HepG2 (cell line): ENCODE results near the gene ZDHHC7. TPM values are rescaled to one million over a fixed set of nuclear protein-coding genes. Genes with fewer than 3 reads are reported as not detected.
A peak's percentile ranks its signal among the peaks of the same experiment; 100 is the strongest.

Source experiments
- ATAC-seq: fragments of 200-7000 bp; cut with Tn5 transposase; 3 replicates; pipeline ENCODE4 v1.9.1; 2020; ENCODE audit warnings: mild to moderate bottlenecking, moderate library complexity
- BruUV-seq: library from RNA; stranded (reverse); fragments of 400-500 nt; replicated peaks from 2 replicates; lab custom pipeline; 2021; lab: Mats Ljungman, UMichigan
- CTCF ChIA-PET: fragments of 300-600 bp; formaldehyde crosslinking; extraction: SDS; loops from one replicate; lab custom pipeline; 2021; ENCODE audit warnings: low total read pairs, inconsistent platforms, low intra/inter-chr PET ratio; lab: Yijun Ruan, JAX
- POLR2A ChIA-PET: fragments of 350-600 bp; sonication (Branson Sonifier 250); formaldehyde crosslinking; loops from one replicate; lab custom pipeline; 2020; ENCODE audit warnings: antibody characterized with exemption, inconsistent platforms; lab: Yijun Ruan, JAX
- DNase-seq: peaks from one replicate; pipeline ENCODE4 v3.0.0-alpha.2; 2015; ENCODE audit warnings: low spot score
- FAIRE-seq: peaks from 3 replicates; lab custom pipeline; 2011; peaks lifted over from hg19 to GRCh38; lab: Jason Lieb, UNC
- H2AFZ ChIP-seq: one replicate; pipeline ENCODE4 v1.6.1; 2011; ENCODE audit warnings: low read length, inconsistent platforms
- H3K27ac ChIP-seq: fragments of 300-600 bp; 3 replicates; pipeline ENCODE4 v1.8.0; 2011; ENCODE audit warnings: mixed run types, mild to moderate bottlenecking, mixed read lengths, low read length, inconsistent platforms; ENCODE audit not compliant: insufficient read depth; ENCODE audit errors: extremely low read length
- H3K27me3 ChIP-seq, 2 experiments: fragments of 200-600 bp in 1 of 2; 2 replicates in 1 of 2; 3 replicates in 1 of 2; pipeline versions ENCODE4 v1.6.0 to v1.8.0; 2011; ENCODE audit warnings: low read length in 2 of 2, mild to moderate bottlenecking in 2 of 2, moderate library complexity in 2 of 2, inconsistent platforms in 1 of 2; ENCODE audit not compliant: insufficient read depth in 2 of 2, control insufficient read depth in 1 of 2
- H3K36me3 ChIP-seq, 2 experiments: fragments of 200-600 bp in 1 of 2; replicated peaks in 1 of 2; 2 replicates in 1 of 2; 3 replicates in 1 of 2; pipeline versions ENCODE4 v1.5.1 to v1.8.0; 2011; ENCODE audit warnings: low read length in 2 of 2, inconsistent platforms in 1 of 2; ENCODE audit not compliant: insufficient read depth in 2 of 2, control insufficient read depth in 1 of 2
- H3K4me1 ChIP-seq: 2 replicates; pipeline ENCODE4 v1.5.1; 2012; ENCODE audit warnings: low read length, inconsistent platforms; ENCODE audit not compliant: insufficient read depth
- H3K4me2 ChIP-seq: 2 replicates; pipeline ENCODE4 v1.6.0; 2011; ENCODE audit warnings: low read depth, low read length, inconsistent platforms
- H3K4me3 ChIP-seq, 3 experiments: fragments of 200-600 bp in 1 of 3; sonication (generic), shearing (Covaris generic) in 1 of 3; replicated peaks in 1 of 3; 2 replicates each; pipeline ENCODE4 v1.5.1; 2011 to 2016; ENCODE audit warnings: low read length in 3 of 3, inconsistent platforms in 2 of 3, low read depth in 2 of 3, mild to moderate bottlenecking in 2 of 3, control low read depth in 1 of 3, mixed read lengths in 1 of 3; ENCODE audit not compliant: insufficient read depth in 1 of 3
- H3K79me2 ChIP-seq: one replicate; pipeline ENCODE4 v1.6.1; 2011; ENCODE audit warnings: low read length, inconsistent platforms; ENCODE audit not compliant: insufficient read depth
- H3K9ac ChIP-seq: 2 replicates; pipeline ENCODE4 v1.6.0; 2011; ENCODE audit warnings: mild to moderate bottlenecking, low read depth, low read length, inconsistent platforms; ENCODE audit not compliant: insufficient read depth
- H3K9me3 ChIP-seq: 2 replicates; pipeline ENCODE4 v1.5.1; 2012; ENCODE audit warnings: mild to moderate bottlenecking, low read length
- H4K20me1 ChIP-seq: 2 replicates; pipeline ENCODE4 v1.6.0; 2011; ENCODE audit warnings: inconsistent platforms, mild to moderate bottlenecking, low read length, moderate library complexity; ENCODE audit not compliant: insufficient read depth
- KAT2B ChIP-seq: fragments of 150-350 bp; IDR thresholded peaks from 2 replicates; pipeline ENCODE4 v1.6.1; 2014; ENCODE audit warnings: low read depth, low read length, borderline replicate concordance
- MTERF4 ChIP-seq: sonication (generic); formaldehyde crosslinking; IDR thresholded peaks from 2 replicates; pipeline ENCODE4 v1.8.0; 2023; ENCODE audit warnings: mild to moderate bottlenecking, missing genetic modification reagents
- NPAS2 ChIP-seq: sonication (generic); formaldehyde crosslinking; IDR thresholded peaks from 2 replicates; pipeline ENCODE4 v1.8.0; 2022; ENCODE audit warnings: mild to moderate bottlenecking, missing genetic modification reagents, borderline replicate concordance
- PHF8 ChIP-seq: sonication (generic); formaldehyde crosslinking; IDR thresholded peaks from 2 replicates; pipeline ENCODE4 v1.5.0; 2020; ENCODE audit warnings: missing genetic modification reagents
- ZBTB37 ChIP-seq: sonication (generic); formaldehyde crosslinking; IDR thresholded peaks from 2 replicates; pipeline ENCODE4 v1.4.0; 2020; ENCODE audit warnings: mild to moderate bottlenecking, missing genetic modification reagents
- ZNF121 ChIP-seq: sonication (generic); formaldehyde crosslinking; IDR thresholded peaks from 2 replicates; pipeline ENCODE4 v1.5.0; 2020; ENCODE audit warnings: mild to moderate bottlenecking, missing genetic modification reagents
- ZNF282 ChIP-seq: fragments of 450-650 bp; IDR thresholded peaks from 2 replicates; pipeline ENCODE4 v1.6.1; 2018; ENCODE audit not compliant: partially characterized antibody
- WGBS: methylation state at CpG from one replicate; pipeline ENCODE4 v1.1.6; 2017; ENCODE audit warnings: low lambda C conversion rate; 5-methylcytosine and 5-hydroxymethylcytosine counted together
- in situ Hi-C: cut with HindIII; loops from 2 replicates; pipeline ENCODE4 v1.10.0; 2017; ENCODE audit warnings: low pct_unique_long_range_greater_than_20kb; ENCODE audit not compliant: extremely low pct_ligation_motif_present
- intact Hi-C: fragments of 100-400 bp; cut with micrococcal nuclease; formaldehyde crosslinking; loops from one replicate; pipeline ENCODE4 v1.10.0; 2022; ENCODE audit not compliant: unreplicated experiment
- polyA plus RNA-seq, 8 experiments: library from polyadenylated mRNA; depleted of rRNA in 3 of 8; stranded (reverse) in 7 of 8; unstranded in 1 of 8; fragments of >200 nt; fragmentation: Illumina TruSeq in 4 of 8; extraction: Trizol in 4 of 8; gene quantifications; 2 replicates each; pipeline versions ENCODE4 v1.2.1 to v1.2.3, GENCODE V29; 2011 to 2016; ENCODE audit warnings: low read depth in 4 of 8, missing spikeins in 1 of 8, mixed read lengths in 1 of 8; ENCODE audit not compliant: insufficient read depth in 1 of 8
- total RNA-seq, 5 experiments: library from RNA; depleted of rRNA; stranded (reverse); fragments of >200 nt; fragmentation: Illumina TruSeq; extraction: Trizol; gene quantifications; 2 replicates each; pipeline ENCODE4 v1.2.3, GENCODE V29; 2016; ENCODE audit warnings: low read depth in 1 of 5
- TF ChIP-seq, protein P1 (sequence below): IDR thresholded peaks from 2 replicates; pipeline ENCODE4 v1.6.1; 2016; ENCODE audit warnings: missing genetic modification reagents, missing compliant biosample characterization
- TF ChIP-seq, protein P2 (sequence below): sonication (generic); formaldehyde crosslinking; IDR thresholded peaks from 2 replicates; pipeline ENCODE4 v1.4.0; 2020; ENCODE audit warnings: missing genetic modification reagents
- TF ChIP-seq, protein P3 (sequence below): sonication (generic); formaldehyde crosslinking; IDR thresholded peaks from 2 replicates; pipeline ENCODE4 v1.4.0; 2020; ENCODE audit warnings: missing genetic modification reagents, borderline replicate concordance

Gene ZDHHC7
- total and polyA plus RNA-seq, 2 of the 13 experiments (the other 11 are each of a cell fraction or from before 2014, with no cell fraction given): 46.8 to 67.6 TPM

DNA sequence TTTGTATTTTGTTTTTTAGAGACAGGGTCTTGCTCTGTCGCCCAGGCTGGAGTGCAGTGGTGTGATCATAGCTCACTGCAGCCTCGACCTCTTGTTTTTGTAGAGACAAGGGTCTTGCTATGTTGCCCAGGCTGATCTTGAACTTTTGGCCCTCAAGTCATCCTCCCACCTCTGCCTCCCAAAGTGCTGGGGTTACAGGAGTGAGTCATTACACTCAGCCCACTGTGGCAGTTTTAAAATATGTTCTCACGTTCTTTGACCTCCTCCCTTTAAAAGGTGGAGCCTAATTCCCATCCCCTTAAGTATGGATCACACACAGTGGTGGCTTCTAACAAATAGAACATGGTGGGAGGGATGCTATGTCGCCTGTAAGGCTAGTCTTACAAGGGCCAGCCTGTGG, 67.7 kb downstream of the ZDHHC7 start:
- ChIA-PET POLR2A (no interaction called here), CTCF (no interaction called here)
- BruUV-seq: no TSS peak
- no peak for FAIRE-seq
- peaks cover 15% of the 10 kb centered on the region for H3K4me1 ChIP-seq
- intact Hi-C loops: no loop called here
- no peak overlapping the region for H3K4me2 ChIP-seq
- no peak overlapping the region for H3K9ac ChIP-seq
- no peak for DNase-seq
- WGBS: 17% methylated on average over 4 of the region's 4 CpGs
- ATAC-seq: no peak
- H3K9me3 ChIP-seq: no peaks in the 10 kb centered on the region
- H3K36me3 ChIP-seq: no peaks in the 10 kb centered on the region
- H3K4me3 ChIP-seq: no peak overlapping the region
- no peak overlapping the region for H3K27ac ChIP-seq
- no peaks in the 10 kb centered on the region for H3K79me2 ChIP-seq
- no peak overlapping the region for H2AFZ ChIP-seq
- TF ChIP-seq ZNF282: no peak
- peak; percentile 44; the same call in 1 of the 2 replicates for TF ChIP-seq ZNF121 (CRISPR knock-in tag)
- TF ChIP-seq, all 625 proteins: peak for 1
- peaks cover 5 to 35% of the 10 kb centered on the region in 2 experiments; a peak in 4 of 5 replicates for H3K27me3 ChIP-seq
- in situ Hi-C loops: no loop called here
- H4K20me1 ChIP-seq: no peaks in the 10 kb centered on the region; the same call in 1 of the 2 replicates

DNA sequence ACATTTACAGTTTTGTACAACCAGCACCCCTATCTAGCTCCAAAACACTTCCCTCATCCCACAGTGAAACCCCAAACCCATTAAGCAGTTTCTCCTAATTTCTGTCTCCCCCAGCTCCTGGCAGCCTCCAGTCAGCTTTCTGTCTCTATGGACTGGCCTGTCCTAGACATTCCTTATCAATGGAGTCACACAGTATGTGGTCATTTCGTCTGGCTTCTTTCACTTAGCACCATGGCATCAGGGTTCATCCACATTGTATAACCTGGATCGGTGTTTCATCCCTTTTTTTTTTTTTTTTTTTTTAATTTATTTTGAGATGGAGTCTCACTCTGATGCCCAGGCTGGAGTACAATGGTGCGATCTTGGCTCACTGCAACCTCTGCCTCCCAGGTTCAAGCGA, 68.5 kb downstream of the ZDHHC7 start:
- Histone ChIP-seq H2AFZ (no peak overlapping the region), H3K79me2 (no peaks in the 10 kb centered on the region), H3K4me1 (peaks cover 7% of the 10 kb centered on the region), H3K9me3 (no peaks in the 10 kb centered on the region), H3K4me3 (no peak overlapping the region), H3K27me3 (peaks cover 5 to 35% of the 10 kb centered on the region in 2 experiments; a peak in 4 of 5 replicates), H3K4me2 (no peak overlapping the region), H3K9ac (no peak overlapping the region), H3K36me3 (no peaks in the 10 kb centered on the region), H4K20me1 (no peaks in the 10 kb centered on the region; the same call in 1 of the 2 replicates), H3K27ac (no peak overlapping the region)
- intact Hi-C loops (no loop called here), in situ Hi-C loops (no loop called here)
- 52% methylated on average over 4 of the region's 4 CpGs for WGBS
- FAIRE-seq: no peak
- no peak for DNase-seq
- CTCF ChIA-PET: no interaction called here
- no peak for ATAC-seq
- BruUV-seq: no TSS peak
- POLR2A ChIA-PET: no interaction called here
- TF ChIP-seq, protein P1, sequence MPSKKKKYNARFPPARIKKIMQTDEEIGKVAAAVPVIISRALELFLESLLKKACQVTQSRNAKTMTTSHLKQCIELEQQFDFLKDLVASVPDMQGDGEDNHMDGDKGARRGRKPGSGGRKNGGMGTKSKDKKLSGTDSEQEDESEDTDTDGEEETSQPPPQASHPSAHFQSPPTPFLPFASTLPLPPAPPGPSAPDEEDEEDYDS (CRISPR knock-in tag): no peak
- TF ChIP-seq MTERF4 (CRISPR knock-in tag) (no peak), KAT2B (no peak), NPAS2 (no peak), PHF8 (CRISPR knock-in tag) (no peak), ZBTB37 (CRISPR knock-in tag) (no peak)
- TF ChIP-seq, protein P2, sequence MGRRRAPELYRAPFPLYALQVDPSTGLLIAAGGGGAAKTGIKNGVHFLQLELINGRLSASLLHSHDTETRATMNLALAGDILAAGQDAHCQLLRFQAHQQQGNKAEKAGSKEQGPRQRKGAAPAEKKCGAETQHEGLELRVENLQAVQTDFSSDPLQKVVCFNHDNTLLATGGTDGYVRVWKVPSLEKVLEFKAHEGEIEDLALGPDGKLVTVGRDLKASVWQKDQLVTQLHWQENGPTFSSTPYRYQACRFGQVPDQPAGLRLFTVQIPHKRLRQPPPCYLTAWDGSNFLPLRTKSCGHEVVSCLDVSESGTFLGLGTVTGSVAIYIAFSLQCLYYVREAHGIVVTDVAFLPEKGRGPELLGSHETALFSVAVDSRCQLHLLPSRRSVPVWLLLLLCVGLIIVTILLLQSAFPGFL: no peak
- TF ChIP-seq, protein P3, sequence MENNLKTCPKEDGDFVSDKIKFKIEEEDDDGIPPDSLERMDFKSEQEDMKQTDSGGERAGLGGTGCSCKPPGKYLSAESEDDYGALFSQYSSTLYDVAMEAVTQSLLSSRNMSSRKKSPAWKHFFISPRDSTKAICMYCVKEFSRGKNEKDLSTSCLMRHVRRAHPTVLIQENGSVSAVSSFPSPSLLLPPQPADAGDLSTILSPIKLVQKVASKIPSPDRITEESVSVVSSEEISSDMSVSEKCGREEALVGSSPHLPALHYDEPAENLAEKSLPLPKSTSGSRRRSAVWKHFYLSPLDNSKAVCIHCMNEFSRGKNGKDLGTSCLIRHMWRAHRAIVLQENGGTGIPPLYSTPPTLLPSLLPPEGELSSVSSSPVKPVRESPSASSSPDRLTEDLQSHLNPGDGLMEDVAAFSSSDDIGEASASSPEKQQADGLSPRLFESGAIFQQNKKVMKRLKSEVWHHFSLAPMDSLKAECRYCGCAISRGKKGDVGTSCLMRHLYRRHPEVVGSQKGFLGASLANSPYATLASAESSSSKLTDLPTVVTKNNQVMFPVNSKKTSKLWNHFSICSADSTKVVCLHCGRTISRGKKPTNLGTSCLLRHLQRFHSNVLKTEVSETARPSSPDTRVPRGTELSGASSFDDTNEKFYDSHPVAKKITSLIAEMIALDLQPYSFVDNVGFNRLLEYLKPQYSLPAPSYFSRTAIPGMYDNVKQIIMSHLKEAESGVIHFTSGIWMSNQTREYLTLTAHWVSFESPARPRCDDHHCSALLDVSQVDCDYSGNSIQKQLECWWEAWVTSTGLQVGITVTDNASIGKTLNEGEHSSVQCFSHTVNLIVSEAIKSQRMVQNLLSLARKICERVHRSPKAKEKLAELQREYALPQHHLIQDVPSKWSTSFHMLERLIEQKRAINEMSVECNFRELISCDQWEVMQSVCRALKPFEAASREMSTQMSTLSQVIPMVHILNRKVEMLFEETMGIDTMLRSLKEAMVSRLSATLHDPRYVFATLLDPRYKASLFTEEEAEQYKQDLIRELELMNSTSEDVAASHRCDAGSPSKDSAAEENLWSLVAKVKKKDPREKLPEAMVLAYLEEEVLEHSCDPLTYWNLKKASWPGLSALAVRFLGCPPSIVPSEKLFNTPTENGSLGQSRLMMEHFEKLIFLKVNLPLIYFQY (CRISPR knock-in tag): no peak
